Lower leg skin (tissue), 3 donors: ENCODE results near the gene CLN5.

Experiments
- POLR2A ChIP-seq, 2 donors: fragments of 450-650 bp; IDR thresholded peaks; one replicate each; pipeline ENCODE4 v1.6.1; 2016 to 2017; ENCODE audit warnings: antibody characterized with exemption in 2 of 2, mild to moderate bottlenecking in 1 of 2, moderate library complexity in 1 of 2
- TF ChIP-seq, protein P1 (sequence below), 3 donors: fragments of 450-650 bp; IDR thresholded peaks; one replicate each; pipeline ENCODE4 v1.5.1; 2016; ENCODE audit warnings: antibody characterized with exemption in 3 of 3, mild to moderate bottlenecking in 3 of 3, moderate library complexity in 2 of 3

DNA sequence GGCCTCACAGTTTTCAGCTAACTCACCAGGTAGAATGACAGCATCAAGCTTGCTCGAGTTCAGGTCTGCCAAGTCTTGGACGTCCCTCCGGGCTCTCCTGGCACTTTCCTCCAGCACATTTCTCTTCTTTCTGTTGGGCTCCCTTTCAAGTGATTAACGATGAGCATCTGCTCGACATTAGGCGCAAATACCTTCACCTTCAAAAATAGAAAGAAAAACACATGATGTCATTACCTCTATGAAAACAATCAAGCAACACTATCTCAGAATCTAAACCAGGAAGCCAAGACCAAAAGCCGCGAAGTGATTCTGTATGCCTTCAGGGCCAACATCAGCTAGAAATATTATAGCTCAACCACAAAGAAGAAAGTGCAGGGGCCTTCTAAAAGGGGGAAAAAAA is 15.4 kb upstream of the CLN5 start:
- TF ChIP-seq, protein P1, sequence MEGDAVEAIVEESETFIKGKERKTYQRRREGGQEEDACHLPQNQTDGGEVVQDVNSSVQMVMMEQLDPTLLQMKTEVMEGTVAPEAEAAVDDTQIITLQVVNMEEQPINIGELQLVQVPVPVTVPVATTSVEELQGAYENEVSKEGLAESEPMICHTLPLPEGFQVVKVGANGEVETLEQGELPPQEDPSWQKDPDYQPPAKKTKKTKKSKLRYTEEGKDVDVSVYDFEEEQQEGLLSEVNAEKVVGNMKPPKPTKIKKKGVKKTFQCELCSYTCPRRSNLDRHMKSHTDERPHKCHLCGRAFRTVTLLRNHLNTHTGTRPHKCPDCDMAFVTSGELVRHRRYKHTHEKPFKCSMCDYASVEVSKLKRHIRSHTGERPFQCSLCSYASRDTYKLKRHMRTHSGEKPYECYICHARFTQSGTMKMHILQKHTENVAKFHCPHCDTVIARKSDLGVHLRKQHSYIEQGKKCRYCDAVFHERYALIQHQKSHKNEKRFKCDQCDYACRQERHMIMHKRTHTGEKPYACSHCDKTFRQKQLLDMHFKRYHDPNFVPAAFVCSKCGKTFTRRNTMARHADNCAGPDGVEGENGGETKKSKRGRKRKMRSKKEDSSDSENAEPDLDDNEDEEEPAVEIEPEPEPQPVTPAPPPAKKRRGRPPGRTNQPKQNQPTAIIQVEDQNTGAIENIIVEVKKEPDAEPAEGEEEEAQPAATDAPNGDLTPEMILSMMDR (IDR thresholded peaks at IDR 0.05) = no peak
- TF ChIP-seq POLR2A (IDR thresholded peaks at IDR 0.05) = no peak
